HL-60 (cell line): Measurements from ENCODE around the gene MSI2.

ENCODE experiments used
- DNase-seq, 2 experiments: peaks; one replicate each; pipeline ENCODE4 v3.0.0-alpha.2; 2010 to 2020; ENCODE audit warnings: low read depth in 1 of 2, low spot score in 1 of 2
- H3K27ac ChIP-seq: fragments of 250-450 bp; sonication (Bioruptor Pico); replicated peaks from 2 replicates; pipeline ENCODE4 v1.5.1; 2020; ENCODE audit warnings: mild to moderate bottlenecking, moderate library complexity
- H3K27me3 ChIP-seq: fragments of 250-450 bp; sonication (Bioruptor Pico); 2 replicates; pipeline ENCODE4 v1.5.1; 2021; ENCODE audit warnings: mild to moderate bottlenecking, moderate library complexity; ENCODE audit not compliant: insufficient read depth, poor library complexity, severe bottlenecking
- H3K4me3 ChIP-seq: replicated peaks from 2 replicates; pipeline ENCODE4 v1.5.1; 2011; ENCODE audit warnings: mild to moderate bottlenecking, control low read depth, low read length; ENCODE audit not compliant: insufficient read depth
- GABPA ChIP-seq: IDR thresholded peaks from 2 replicates; pipeline ENCODE4 v1.6.1; 2012; ENCODE audit warnings: low read depth
- POLR2AphosphoS5 ChIP-seq: IDR thresholded peaks from 2 replicates; pipeline ENCODE4 v1.6.1; 2012; ENCODE audit warnings: low read depth
- REST ChIP-seq: IDR thresholded peaks from 2 replicates; pipeline ENCODE4 v1.6.1; 2012; ENCODE audit warnings: low read depth; ENCODE audit not compliant: insufficient replicate concordance
- SPI1 ChIP-seq: IDR thresholded peaks from 2 replicates; pipeline ENCODE4 v1.6.1; 2012; ENCODE audit warnings: low read depth, mild to moderate bottlenecking, borderline replicate concordance
- TF ChIP-seq, protein P1 (sequence below): IDR thresholded peaks from one replicate; pipeline ENCODE4 v1.5.1; 2011; ENCODE audit warnings: low read length, control low read depth, inconsistent platforms; ENCODE audit not compliant: insufficient read depth

Gene MSI2

DNA sequence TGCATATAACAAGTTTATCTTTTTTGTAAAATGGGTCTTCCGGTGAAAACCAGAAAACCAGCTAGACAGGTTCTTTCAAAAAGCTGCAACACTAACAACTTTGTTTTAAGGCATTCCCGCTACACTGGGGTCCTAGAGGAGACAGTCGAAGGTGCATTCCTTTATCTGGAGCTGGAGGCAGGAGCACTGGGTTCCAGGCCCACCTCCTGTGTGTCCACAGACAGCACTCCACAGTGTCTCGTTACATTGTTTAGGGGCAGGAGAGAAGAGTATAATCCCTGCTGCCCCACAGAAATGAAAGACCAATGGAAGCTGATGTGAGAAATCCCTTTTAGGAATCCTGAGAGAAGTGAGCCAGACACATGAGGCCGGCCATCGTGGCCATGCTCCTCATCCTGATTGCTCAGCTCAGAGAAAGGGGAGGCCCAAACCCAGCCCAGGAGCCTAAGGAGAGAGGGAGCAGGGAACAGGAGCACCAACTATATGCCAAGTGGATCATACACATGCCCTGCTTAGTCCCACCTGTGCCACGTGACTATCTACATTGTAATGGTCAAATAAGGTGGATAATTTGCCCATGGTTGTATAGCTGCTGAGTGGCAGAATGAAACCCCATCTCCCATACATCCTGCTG lies 429.3 kb downstream of the MSI2 start:
- Histone ChIP-seq H3K27me3 (no peaks in the 10 kb centered on the region), H3K27ac (no peak overlapping the region), H3K4me3 (no peak overlapping the region)
- no peak for DNase-seq
- TF ChIP-seq REST (no peak), SPI1 (no peak), POLR2AphosphoS5 (no peak), GABPA (no peak)
- TF ChIP-seq, protein P1, sequence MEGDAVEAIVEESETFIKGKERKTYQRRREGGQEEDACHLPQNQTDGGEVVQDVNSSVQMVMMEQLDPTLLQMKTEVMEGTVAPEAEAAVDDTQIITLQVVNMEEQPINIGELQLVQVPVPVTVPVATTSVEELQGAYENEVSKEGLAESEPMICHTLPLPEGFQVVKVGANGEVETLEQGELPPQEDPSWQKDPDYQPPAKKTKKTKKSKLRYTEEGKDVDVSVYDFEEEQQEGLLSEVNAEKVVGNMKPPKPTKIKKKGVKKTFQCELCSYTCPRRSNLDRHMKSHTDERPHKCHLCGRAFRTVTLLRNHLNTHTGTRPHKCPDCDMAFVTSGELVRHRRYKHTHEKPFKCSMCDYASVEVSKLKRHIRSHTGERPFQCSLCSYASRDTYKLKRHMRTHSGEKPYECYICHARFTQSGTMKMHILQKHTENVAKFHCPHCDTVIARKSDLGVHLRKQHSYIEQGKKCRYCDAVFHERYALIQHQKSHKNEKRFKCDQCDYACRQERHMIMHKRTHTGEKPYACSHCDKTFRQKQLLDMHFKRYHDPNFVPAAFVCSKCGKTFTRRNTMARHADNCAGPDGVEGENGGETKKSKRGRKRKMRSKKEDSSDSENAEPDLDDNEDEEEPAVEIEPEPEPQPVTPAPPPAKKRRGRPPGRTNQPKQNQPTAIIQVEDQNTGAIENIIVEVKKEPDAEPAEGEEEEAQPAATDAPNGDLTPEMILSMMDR: no peak

DNA sequence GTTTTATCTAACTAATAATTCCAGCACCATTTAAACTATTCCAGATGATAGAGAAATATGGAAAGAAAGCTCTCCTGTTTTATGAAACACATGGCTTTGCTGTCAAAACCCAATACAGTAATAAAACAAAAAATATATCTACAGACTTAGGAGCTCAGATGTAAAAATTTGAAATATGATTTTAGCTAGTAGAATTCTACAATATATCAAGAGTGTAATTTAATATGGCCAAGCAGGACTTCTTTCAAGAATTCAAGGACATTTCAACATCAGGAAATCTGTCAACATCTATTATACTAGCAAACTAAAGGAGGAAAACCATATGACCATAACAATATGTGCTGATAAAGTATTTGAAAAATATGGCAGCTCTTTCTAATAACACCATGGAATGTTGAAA lies 431.3 kb downstream of the MSI2 start:
- Histone ChIP-seq H3K27ac (no peak overlapping the region), H3K4me3 (no peak overlapping the region), H3K27me3 (no peaks in the 10 kb centered on the region)
- DNase-seq: no peak
- TF ChIP-seq SPI1 (no peak), POLR2AphosphoS5 (no peak), REST (no peak), GABPA (no peak)
- TF ChIP-seq, protein P1: no peak

DNA sequence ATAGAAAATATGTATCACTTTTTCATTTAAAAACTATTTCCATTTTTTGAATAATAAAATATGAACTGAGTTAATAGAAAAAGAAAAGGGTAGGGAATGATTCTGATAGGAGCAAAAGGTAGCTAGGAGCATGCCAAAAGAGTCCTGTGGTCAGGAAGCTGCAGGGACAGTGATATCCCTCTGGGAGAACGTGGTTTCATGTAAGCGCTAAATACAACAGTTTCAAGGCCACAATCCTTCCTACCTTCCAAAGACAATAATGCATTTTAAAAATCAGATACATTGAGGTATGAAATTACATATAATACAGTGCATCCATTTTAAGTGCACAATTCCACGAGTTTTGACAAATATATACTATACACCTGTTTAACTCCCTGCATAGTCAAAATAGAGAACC lies 432.9 kb downstream of the MSI2 start:
- Histone ChIP-seq H3K4me3 (no peak overlapping the region), H3K27me3 (no peaks in the 10 kb centered on the region), H3K27ac (no peak overlapping the region)
- no peak for TF ChIP-seq SPI1
- no peak for DNase-seq

DNA sequence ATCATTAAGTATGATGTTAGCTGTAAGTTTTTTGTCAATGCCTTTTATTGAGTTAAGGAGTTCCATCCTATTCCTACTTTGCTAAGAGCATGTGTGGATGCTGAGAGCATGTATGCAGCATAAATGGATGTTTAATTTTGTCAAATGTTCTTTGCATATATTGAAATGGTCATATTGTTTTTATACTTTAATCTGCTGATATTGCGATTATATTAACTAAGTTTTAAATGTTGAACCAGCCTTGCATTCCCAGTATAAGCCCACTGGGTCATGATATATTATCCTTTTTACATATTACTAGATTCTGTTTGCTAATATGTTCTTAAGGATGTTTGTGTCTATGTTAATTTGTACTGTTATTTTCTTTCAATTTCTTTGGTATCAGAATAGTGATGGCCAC lies 435.6 kb downstream of the MSI2 start:
- H3K27ac ChIP-seq: no peak overlapping the region
- no peaks in the 10 kb centered on the region for H3K27me3 ChIP-seq
- H3K4me3 ChIP-seq: no peak overlapping the region
- no peak for DNase-seq
- TF ChIP-seq, protein P1: no peak
- no peak for TF ChIP-seq POLR2AphosphoS5
- no peak for TF ChIP-seq SPI1
- no peak for TF ChIP-seq REST
- no peak for TF ChIP-seq GABPA
